ENCODE measurements around the gene PKP1. TPM values are rescaled to one million over a fixed set of nuclear protein-coding genes. Genes with fewer than 3 reads are reported as not detected.

Gene PKP1
- total and polyA plus RNA-seq, 2 of the 4 experiments (the other 2 are of a cell fraction), result 0.18 to 0.36 TPM

GRCh38 chr1:201253411-201253810, 29.9 kb upstream of the PKP1 start:
- Histone ChIP-seq H3K36me3 (ENCODE audit: control insufficient read depth, insufficient read depth, low read length) (no peaks in the 10 kb centered on the region), H3K23ac (ENCODE audit: low read depth, low read length) (no peak overlapping the region), H2BK15ac (ENCODE audit: low read depth, low read length) (no peak overlapping the region), H3K18ac (ENCODE audit: low read depth, low read length) (no peak overlapping the region), H2BK120ac (ENCODE audit: low read depth, low read length) (no peak overlapping the region), H3K4me3 (ENCODE audit: insufficient read depth, low read depth, low read length) (no peak overlapping the region), H4K5ac (ENCODE audit: low read depth, low read length) (no peak overlapping the region), H2BK5ac (ENCODE audit: low read depth, low read length, poor library complexity, severe bottlenecking) (no peak overlapping the region), H2AK9ac (replicated peaks; ENCODE audit: low read depth, low read length, poor library complexity) (no peak overlapping the region), H3K9me1 (ENCODE audit: insufficient read depth, low read length) (0 out of 2 replicates have a peak, but pooled peaks cover 5% of the 10 kb centered on the region), H3K14ac (replicated peaks; ENCODE audit: low read depth, low read length) (no peak overlapping the region), H3K9ac (ENCODE audit: low read depth, low read length) (no peak overlapping the region), H3K56ac (ENCODE audit: extremely low read depth, insufficient read depth, low read length) (no peak overlapping the region), H2AFZ (replicated peaks; ENCODE audit: low read length, poor library complexity) (no peak overlapping the region), H2AK5ac (ENCODE audit: low read depth, low read length) (no peak overlapping the region), H2BK20ac (ENCODE audit: low read depth, low read length) (no peak overlapping the region), H3K4me2 (ENCODE audit: low read depth, low read length) (no peak overlapping the region), H3K4ac (ENCODE audit: low read depth, low read length) (no peak overlapping the region), H4K91ac (ENCODE audit: insufficient read depth, low read depth, low read length) (no peak overlapping the region), H3K9me3 (ENCODE audit: control insufficient read depth, insufficient read depth, low read length) (no peaks in the 10 kb centered on the region), H3K27me3 (ENCODE audit: control insufficient read depth, insufficient read depth, low read length) (peaks cover 36% of the 10 kb centered on the region), H4K20me1 (ENCODE audit: insufficient read depth, low read length) (no peaks in the 10 kb centered on the region), H4K8ac (ENCODE audit: low read depth in 2 of 2, low read length in 2 of 2) (no peak overlapping the region), H3K4me1 (ENCODE audit: control insufficient read depth, insufficient read depth, low read length) (no peaks in the 10 kb centered on the region), H3K79me1 (ENCODE audit: low read depth in 1 of 2, low read length in 2 of 2) (no peaks in the 10 kb centered on the region), H3K27ac (ENCODE audit: insufficient read depth, low read length) (no peak overlapping the region)
- ChIA-PET CTCF (interaction anchor here (0.9 to 1.8 kb wide), 3 partner anchors 93 to 110 kb away, joined by 3 to 6 read pairs (median 5); no protein-coding TSS in a partner anchor), POLR2A (ENCODE audit: unreplicated experiment) (no interaction called here)
- dilution Hi-C loops (cut with HindIII; ENCODE audit: low sequenced_read_pairs, unreplicated experiment) (no loop called here), intact Hi-C loops (cut with micrococcal nuclease) (no loop called here), in situ Hi-C loops (cut with MboI; ENCODE audit: low sequenced_read_pairs) (no loop called here)
- BruUV-seq (replicated peaks), result no TSS peak
- WGBS, 2 experiments (ENCODE audit: extremely low coverage in 2 of 2, insufficient read length in 1 of 2), result 37% methylated on average over 7 of the region's 10 CpGs; no CpG with 5 or more reads in 1 of the 2 experiments
- DNase-seq, result no peak
- no peak for ATAC-seq (ENCODE audit: low read depth)
- TF ChIP-seq ELK1 (IDR thresholded peaks at IDR 0.05; ENCODE audit: borderline replicate concordance, low read depth, low read length), result no peak
- no peak for TF ChIP-seq RCOR1 (IDR thresholded peaks at IDR 0.05; ENCODE audit: insufficient replicate concordance, low read length)
- no peak for TF ChIP-seq RFX5 (IDR thresholded peaks at IDR 0.05; ENCODE audit: low read depth, low read length)
- no peak for TF ChIP-seq CEBPB (IDR thresholded peaks at IDR 0.05; ENCODE audit: low read depth, low read length)
- TF ChIP-seq MXI1 (IDR thresholded peaks at IDR 0.05; ENCODE audit: borderline replicate concordance, low read depth, low read length), result no peak
- TF ChIP-seq SMC3 (IDR thresholded peaks at IDR 0.05; ENCODE audit: low read depth, low read length), result no peak
- no peak for TF ChIP-seq FOS (IDR thresholded peaks at IDR 0.05; ENCODE audit: low read depth, low read length)
- no peak for TF ChIP-seq CHD1 (IDR thresholded peaks at IDR 0.05; ENCODE audit: low read depth, low read length)
- TF ChIP-seq RAD21 (IDR thresholded peaks at IDR 0.05; ENCODE audit: low read length), result no peak
- TF ChIP-seq CTCF (conservative IDR thresholded peaks at IDR 0.05; ENCODE audit: low read depth, low read length), result no peak
- TF ChIP-seq BHLHE40 (IDR thresholded peaks at IDR 0.05; ENCODE audit: low read depth, low read length), result no peak
- no peak for TF ChIP-seq USF2 (IDR thresholded peaks at IDR 0.05; ENCODE audit: low read depth, low read length)
- TF ChIP-seq MAZ (IDR thresholded peaks at IDR 0.05; ENCODE audit: borderline replicate concordance, low read depth, low read length), result no peak
- TF ChIP-seq NFE2L2 (IDR thresholded peaks at IDR 0.05; ENCODE audit: low read depth, low read length), result no peak
- TF ChIP-seq MAFK (IDR thresholded peaks at IDR 0.05; ENCODE audit: low read depth, low read length), result no peak
- no peak for TF ChIP-seq POLR2A (IDR thresholded peaks at IDR 0.05; ENCODE audit: low read depth, low read length)

Measured in IMR-90 (cell line).